DMS 273 (cell line): ENCODE measurements around the gene UBE2N.
A peak's percentile ranks its signal among the peaks of the same experiment; 100 is the strongest.

Experiments used
- DNase-seq: peaks from one replicate; lab custom pipeline; 2025; ENCODE audit not compliant: unreplicated experiment; lab: John Stamatoyannopoulos, UW

Gene UBE2N

GRCh38 chr12:93441617-93442410 is at the start of gene UBE2N:
UBE2N (minus strand) TSS chr12:93441947; CDS start chr12:93441884, 63 bp downstream.
- DNase-seq, result peak; percentile 96

- DNase-seq, result no peak
Measured at GRCh38 chr12:93484315-93484981, 42.7 kb upstream of the UBE2N start.

GRCh38 chr12:93483151-93483807 is 41.5 kb upstream of the UBE2N start:
- no peak for DNase-seq

- no peak for DNase-seq
Measured at GRCh38 chr12:93482721-93483120, 41.0 kb upstream of the UBE2N start.

GRCh38 chr12:93476555-93476954 is 34.8 kb upstream of the UBE2N start:
- DNase-seq, result no peak

GRCh38 chr12:93469386-93469785 is 27.6 kb upstream of the UBE2N start:
- no peak for DNase-seq

GRCh38 chr12:93468008-93468371 is 26.2 kb upstream of the UBE2N start:
- DNase-seq, result peak; percentile 41

GRCh38 chr12:93467351-93468007 is 25.7 kb upstream of the UBE2N start, which contains the start of gene MRPL42:
MRPL42 (plus strand) TSS chr12:93467514; CDS start chr12:93469286, 1,772 bp downstream.
- peak; percentile 94 for DNase-seq

- no peak for DNase-seq
Measured at GRCh38 chr12:93466625-93467350, 25.0 kb upstream of the UBE2N start.

- DNase-seq, result no peak
Measured at GRCh38 chr12:93465841-93466240, 24.1 kb upstream of the UBE2N start.

GRCh38 chr12:93461503-93461902 is 19.8 kb upstream of the UBE2N start:
- DNase-seq, result no peak

GRCh38 chr12:93460902-93461301 is 19.2 kb upstream of the UBE2N start:
- no peak for DNase-seq

- no peak for DNase-seq
Measured at GRCh38 chr12:93460003-93460402, 18.3 kb upstream of the UBE2N start.

- no peak for DNase-seq
Measured at GRCh38 chr12:93459097-93459496, 17.4 kb upstream of the UBE2N start.

GRCh38 chr12:93456077-93456476 is 14.3 kb upstream of the UBE2N start:
- DNase-seq, result no peak

- DNase-seq, result no peak
Measured at GRCh38 chr12:93453633-93454032, 11.9 kb upstream of the UBE2N start.

- no peak for DNase-seq
Measured at GRCh38 chr12:93451423-93452158, 9.8 kb upstream of the UBE2N start.

GRCh38 chr12:93449277-93449676 is 7.5 kb upstream of the UBE2N start:
- no peak for DNase-seq

- DNase-seq, result no peak
Measured at GRCh38 chr12:93448796-93449195, 7.0 kb upstream of the UBE2N start.
